KG1 (cell line): ENCODE measurements around the gene C3orf20.
"Not testable (repeated sequence)": the region's sequence is repeated elsewhere in the genome, so short reads cannot be mapped to it uniquely, and the experiment has no call there.

Experiments used
- DNase-seq: peaks from one replicate; lab custom pipeline; 2025; lab: John Stamatoyannopoulos, UW

The C3orf20 gene

DNA sequence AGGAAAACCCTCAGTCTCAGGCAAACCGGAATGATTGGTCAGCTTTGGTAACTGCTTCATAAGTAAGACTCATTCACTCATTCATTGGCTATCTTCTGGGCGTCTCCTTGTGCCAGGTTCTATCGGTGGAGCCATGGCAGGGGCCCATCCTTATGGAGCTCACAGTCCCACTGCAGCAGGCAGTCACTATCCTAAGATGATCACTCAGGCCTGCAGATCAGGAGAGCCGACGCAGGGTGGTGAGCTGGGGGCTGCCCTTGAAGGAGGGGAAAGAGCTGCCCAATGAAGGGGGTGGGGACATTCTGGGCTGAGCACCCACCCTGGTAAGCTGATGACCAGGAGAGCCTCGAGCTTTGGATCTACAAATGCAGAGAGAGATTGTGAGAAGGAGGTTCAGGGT is 123.3 kb downstream of the C3orf20 start:
- no peak for DNase-seq

DNA sequence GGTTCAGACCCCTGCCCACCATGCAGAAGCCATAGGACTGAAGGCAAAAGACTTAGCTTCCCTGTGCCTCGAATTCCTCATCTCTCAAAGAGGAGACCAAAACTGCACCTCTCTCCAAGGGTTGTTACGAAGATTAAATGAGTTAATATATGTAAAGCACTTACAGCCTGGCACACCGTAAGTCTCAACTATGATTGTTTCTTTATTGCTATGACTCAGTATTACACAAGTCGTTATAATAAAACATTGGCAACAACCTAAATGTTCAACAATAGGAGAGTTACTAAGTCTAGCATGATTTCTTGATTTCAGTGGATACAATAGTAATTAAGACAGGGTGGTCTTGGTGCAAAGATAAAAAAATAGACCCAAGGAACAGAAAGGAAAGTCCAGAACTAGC is 124.2 kb downstream of the C3orf20 start:
- DNase-seq = no peak

DNA sequence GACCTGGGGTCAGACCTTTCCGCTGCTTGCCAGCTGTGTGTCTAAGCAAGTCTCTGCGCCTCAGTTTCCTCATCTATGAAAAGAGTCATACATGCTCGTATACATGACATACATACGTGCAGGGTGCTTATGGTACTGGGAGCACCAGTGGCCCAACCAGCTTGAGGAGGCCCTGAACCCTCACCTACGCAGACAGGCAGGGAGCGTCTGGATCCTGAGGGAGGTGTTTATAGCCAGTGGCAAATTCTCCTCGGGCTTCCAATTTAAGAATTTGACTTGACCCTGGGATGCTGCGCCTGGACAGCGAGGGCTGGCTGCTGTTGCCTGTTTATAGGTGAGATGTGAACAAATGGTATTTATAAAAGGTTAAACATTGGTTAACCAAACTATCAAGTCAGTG is 126.1 kb downstream of the C3orf20 start:
- DNase-seq = no peak

DNA sequence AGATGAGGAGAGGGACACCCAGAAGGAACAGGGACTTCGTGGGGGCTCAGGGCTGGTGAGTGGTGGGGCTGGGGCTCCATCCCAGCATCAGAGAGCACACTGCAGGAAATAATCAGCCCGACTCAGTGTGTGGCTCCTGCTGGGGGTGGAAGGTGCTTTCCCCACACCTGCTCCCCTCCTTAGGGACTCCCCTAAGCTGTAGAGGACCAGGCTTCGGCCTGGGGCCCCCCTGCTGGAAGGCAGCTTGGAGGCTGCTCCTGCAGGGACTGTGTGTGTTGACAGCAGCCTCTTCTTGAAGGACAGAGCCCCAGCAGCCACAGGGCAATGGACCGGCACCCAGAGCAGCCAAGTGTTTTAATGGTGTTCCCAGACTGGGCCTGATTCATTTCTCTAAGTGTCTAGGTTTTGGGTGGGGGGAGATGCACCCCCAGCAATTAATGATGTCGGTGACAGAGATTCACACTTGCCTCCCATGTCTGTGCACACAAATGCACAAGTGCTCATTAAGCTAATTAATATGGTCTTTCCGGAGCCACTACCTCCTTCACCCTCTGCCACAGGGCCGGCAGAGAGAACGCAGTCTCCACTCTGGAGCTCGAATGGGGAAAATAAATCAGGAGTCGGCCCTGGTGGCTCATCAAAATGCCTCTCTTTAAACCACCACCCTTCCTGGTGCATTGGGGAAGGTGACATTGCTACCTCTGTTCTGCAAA is 126.9 kb downstream of the C3orf20 start:
- no peak for DNase-seq

DNA sequence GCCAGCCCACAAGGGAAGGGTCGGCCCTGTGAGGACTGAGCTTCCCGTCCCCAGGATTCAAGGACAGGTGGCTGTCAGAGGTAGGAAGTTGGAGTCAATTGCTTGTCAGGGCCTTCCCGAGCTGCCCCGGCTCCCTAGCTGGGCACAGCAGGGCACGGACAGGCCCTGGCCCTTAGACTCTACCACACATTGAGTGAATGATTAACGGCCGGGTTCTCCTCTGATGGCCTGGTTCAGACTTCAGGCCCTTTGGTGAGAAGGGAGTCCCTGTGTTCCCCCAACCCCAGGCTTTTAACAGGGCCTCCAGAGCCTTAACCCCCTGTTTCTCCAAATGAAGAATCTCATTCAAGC is 127.4 kb downstream of the C3orf20 start:
- no peak for DNase-seq

DNA sequence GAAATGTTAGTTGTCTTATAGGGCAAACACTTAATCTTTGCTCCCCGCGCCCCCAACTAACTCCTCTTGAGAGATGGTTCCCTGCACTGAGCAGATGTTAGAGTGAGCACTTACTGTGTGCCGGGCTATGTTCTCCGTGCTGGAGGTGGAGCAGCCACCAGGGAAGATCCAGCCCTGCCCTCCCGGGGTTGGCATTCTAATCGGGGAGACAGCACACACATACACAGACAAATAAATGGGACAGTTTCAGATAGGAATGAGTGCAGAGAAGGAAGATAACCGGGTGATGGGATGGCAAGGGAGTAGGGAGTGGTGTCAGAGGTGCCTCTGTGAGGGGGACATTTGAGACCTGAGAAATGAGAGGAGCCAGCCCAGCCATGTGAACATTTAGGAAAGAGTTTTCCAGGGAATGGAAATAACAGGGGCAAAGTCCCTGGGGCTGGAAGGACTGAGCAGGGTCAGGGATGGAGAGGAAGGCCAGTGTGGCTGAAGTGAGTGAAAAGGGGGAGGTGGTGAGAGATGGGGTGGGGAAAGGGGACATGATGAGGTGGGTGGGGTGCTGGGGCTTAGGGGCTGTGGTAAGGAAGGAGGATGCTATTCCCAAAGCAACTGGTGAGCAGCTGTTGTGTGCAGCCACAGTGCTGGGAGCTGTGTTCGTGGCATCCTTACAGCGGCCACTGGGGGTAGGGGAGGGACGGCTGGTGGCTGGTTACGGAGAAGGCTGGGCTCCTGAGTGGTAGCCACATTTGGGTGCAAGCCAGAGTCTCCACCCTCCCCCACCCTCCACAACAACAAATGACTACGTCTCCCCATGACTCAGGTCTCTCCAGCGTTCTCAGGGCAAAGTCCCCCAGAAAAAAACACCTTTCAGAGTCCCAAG is 128.4 kb downstream of the C3orf20 start:
- no peak for DNase-seq

DNA sequence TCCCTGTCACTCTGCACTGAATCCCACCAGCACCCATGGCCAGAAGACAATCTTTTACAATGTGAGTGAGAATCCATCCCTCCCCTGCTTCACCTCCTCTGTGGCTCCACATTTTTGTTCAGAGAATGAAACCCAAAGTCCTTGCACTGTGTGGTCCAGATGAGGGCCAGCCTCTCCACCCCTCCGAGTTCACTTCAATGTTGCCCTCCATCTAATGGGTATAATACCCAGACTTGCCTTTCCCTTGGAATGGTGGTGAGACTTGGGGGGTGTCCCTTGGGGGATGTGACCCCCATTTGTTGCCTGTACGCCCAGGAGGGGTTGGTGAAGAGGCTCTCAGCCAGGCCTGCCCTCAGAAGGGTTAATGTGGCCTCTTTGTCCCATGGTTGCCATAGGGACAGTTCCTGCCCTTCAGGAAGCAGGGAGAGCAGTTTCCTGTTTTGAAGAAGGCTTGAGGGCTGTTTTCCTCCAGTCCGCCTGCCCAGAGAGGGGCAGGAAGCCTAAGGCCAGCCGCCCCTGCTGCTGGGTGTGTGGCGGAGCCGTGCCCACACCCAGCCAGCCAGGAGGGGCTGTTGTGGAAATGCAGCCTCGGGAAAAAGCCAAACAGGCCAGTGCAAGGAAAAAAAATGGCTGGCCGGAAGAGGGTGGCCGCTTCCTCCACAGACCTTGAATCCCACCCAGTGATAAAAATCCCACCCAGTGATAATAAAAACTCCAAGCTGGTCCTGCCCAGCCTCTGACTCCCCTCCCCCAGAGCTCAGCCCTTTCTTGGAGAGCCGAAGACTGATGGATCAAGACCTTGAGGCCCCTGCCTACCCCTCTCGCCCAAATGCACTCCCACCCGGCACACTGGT is 129.3 kb downstream of the C3orf20 start:
- DNase-seq = no peak

DNA sequence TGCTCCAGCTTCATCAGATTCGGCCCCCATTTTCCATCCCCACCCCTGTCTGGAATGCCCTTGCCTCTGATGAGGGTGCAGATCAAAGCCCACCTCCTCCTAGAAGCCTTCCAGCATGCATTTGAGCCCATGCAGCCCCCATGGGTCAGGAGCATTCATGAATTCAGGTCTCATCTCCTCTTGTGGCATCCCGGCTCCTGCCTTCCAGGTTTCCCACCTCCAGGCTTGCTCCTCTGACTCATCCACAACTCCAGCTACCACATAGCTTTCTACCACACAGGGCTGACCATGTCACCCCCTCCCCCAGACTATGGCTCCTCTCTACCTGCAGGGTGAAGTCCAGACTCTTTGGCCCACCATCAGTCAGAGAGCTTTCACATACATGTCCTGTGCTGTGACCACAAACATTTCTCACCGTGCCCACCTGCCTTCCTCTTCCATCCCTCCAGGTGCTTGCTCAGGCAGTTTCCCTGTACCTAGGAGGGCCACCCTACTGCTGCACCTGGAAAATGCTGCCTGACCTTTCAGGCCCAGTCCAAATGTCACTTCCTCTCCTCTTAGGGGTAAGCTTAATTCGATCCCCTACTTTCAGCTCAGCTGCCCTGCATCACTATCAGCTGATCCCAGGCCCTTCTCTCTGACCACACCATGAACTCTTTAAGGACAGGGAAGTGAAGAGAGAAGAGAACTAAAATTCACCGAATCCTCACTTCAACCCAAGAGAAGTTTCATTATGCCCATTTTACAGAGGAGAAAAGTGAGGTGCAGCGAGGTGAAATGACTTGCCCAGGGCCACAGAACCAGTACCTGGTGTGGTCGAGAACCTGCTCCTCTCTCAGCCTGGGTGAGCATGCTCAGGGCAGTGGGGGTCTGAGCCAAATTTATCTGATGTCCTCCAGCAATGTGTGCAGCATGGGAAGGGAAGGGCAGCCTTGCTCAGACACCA is 130.2 kb downstream of the C3orf20 start:
- no peak for DNase-seq

DNA sequence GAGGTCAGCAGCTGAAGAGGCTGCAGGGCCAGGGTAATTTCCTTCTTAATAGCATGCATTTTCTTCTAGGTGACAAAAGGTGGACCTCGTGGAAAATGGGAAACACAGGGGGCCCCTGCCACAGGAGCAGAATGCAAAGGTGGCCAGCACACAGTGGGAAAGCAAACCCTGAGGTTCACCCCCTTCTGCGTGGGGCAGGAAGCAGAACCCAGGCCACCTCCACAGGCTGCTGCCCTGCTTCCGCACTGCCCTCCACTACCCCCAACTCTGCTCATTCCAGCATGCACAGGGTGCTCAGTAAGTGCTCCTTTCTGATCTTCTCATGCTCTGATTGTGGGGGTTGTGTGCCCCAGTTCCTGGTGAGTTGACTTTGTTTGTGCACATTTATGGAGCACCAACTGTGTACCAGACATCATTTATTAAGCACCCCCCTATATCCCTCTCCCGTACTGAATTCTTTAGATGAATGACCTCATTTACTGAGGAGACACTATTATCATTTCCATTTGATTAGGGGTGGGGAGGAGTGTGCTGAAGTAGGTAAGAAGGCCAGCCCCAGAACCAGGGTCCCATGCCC is 131.1 kb downstream of the C3orf20 start:
- no peak for DNase-seq

DNA sequence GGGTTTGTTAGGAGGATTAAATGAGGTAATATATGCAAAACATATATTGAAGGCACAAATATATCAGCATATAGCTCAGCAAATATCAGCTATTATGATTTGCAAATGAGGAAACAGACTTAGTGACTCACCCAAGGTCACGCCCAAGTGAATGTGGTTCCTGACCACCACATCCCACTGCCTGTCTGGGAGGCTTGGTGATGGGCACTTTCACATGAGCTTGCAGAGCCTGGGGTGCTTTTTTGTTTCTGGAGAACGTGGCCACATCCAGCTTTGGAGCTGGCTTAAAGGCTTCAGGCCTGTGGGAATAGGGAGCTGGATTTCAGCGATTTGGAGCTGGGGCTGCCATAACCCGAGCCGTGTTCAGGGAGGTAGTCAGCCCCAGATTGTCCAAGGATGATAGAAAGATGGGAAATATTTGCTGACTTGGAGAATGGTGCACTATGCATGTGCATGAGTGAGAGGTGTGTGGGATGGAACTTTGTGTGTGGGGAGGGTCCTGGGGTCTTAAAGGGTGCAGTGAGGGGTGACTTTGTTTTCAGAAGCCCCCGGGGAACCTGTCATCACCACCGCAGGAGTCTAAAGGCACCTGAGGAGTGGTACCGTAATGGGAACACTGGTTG is 131.8 kb downstream of the C3orf20 start:
- peak; percentile 23 for DNase-seq

DNA sequence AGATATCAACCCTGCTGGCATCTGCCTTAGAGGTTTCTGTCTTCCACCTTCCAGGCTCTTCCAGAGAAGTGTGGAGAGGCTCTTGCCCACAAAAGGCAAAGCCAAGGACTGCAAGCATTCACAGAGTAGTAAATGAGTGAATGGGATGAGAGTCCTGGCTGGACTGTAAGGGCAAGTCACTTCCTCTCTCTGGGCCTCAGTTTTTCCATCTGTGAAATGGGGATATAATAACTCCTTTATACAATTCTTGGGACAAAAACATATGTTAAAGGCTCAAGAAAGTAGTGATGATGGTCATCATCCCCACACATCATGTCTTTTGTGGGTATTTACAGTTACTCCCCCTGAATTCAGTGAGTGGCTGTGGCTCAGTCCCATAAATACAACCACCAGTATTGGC is 133.1 kb downstream of the C3orf20 start:
- no peak for DNase-seq

DNA sequence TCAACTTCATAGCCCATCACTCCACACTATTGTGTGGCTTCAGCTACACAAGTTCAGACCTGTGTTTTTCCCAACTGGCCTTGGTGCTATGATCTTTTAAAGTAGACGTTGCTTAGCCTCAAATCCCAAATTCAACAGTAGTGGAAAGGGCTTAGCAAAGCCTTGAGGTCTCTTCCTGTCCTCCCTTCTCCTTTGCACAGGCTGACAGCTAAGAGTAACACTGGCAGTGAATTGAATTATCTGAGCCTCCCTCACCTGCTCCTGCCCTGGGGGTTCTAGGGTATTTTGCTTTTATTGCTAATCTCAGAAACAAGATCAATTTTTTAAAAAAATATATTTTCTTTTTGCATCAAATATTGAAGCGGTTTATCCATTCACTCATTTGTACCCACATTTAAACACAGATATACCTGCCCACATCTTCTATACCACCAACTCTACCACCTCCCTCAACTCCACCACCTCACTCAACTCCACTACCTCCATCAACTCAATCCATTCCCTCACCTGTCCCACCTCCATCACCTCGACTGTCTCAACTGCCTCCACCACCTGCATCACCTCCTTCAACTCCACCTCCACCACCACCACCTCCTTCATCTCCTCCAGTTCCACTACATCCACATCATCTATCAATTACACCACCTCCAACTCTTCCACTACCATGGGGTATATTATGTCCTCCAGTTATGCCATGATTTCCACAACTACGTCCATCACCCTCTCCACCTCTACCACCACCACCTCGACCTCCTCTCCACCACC is 133.7 kb downstream of the C3orf20 start:
- no peak for DNase-seq

DNA sequence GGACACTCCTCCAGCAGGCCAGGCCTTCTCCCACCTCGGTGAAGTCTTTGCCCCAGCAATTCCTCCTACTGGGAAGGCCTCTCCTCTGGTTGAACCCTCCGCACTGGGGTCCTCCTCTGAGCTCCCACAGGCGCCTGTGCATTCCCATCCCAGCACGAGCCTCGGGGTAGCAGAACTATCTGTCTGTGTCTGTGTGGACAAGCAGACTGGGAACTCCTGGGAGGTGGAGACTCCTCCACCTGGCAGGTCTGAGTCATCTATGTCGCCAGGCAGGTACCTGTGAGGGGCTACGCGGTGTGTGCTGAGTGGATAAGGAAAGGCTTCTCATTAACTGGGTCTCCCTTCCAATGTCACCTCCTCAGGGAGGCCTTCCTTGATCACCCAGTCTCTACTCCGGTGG is 134.7 kb downstream of the C3orf20 start:
- DNase-seq = not testable (repeated sequence)

DNA sequence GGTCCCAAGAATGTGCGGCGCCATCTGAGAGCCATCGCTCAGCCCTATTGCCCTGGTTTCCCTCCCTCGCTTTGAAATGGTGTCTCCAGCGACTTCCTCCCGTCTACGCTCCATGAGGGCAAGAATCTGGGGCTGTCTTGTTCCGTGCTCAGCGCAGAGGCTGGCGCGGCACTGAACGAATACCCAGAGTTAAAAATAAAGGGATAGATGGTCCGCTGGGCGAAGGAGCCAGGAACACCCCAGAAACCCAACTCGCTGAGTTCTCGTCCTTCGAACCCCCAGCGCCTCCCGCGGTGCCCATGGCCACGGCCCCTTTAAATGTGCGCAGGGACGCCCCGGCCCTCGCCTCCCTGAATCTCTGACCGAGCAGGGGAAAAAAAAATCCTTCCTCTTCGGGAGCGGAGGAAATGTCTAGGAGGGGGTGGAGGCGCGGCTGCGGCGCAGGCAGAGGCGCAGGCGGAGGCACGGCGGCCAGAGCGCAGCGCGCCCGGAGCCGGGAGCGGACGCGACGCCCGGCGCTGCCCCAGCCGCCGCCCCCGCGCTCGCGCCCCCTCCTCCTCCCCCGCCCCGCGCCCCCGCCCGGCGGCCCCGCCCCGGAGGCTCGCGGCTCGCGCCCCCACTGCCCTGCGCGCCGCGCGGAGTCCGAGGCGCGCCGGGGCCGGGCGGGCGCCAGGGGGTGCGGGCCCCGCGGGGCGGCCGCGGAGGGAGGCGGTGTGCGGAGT is 135.3 kb downstream of the C3orf20 start:
- no peak for DNase-seq

DNA sequence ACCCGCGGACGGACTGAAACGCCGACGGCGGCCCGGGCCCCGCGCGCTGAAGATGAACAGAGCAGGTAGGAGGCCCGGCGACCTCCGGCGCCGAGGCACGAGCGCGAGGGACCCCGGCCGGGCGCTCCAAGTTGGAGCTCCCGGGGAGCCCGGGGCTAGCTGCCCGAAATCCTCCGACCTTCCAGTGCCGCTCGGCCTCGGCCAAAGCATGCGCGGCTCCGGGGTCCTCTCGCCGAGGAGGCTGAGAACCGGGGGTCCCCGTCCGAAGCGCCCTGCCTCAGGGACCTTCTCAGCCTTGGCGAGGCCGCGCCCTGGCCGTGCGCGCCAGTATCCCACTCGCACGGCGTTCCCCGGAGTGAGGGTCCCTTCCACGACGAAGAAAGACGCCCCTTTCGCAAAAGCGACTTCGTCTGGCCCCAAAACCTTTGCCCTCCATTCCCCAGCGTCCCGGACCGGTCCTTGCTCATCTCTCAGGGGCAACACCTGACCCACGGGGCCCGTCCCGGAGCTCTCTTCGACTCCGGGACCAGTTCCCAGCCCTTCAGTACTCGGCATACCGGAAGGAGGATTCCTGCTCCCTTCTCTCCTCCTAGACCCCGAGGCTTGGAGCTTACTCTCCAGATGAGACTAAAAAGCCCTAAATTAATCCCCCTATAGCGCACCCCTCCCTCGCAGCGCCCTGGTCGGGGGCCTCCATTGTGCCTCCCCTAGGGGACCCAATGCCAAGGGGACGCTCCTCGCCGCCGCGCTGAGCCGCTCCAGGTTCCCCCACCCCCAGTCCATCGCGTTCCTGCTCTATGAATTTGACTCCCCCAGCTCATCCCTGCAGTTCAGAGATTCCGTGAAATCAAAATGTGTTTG is 136.1 kb downstream of the C3orf20 start:
- no peak for DNase-seq

DNA sequence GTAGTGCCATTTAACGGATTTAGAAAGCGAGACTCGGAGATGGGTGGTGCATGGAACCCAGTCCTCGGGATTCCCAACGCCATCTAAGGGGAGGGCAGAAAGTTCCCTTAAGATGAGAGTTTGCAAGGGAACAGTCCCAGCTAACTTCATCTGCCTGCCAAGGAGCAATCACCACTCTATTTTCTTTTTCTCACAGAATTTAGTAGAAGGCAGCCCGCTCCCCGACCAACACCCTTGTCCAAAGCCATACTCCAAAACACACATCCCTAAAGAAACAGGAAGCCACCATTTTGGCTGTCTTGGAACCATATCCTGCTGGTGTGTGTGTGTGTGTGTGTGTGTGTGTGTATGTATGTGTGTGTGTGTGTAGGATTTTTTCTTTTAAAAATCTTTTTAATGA is 136.7 kb downstream of the C3orf20 start:
- no peak for DNase-seq

DNA sequence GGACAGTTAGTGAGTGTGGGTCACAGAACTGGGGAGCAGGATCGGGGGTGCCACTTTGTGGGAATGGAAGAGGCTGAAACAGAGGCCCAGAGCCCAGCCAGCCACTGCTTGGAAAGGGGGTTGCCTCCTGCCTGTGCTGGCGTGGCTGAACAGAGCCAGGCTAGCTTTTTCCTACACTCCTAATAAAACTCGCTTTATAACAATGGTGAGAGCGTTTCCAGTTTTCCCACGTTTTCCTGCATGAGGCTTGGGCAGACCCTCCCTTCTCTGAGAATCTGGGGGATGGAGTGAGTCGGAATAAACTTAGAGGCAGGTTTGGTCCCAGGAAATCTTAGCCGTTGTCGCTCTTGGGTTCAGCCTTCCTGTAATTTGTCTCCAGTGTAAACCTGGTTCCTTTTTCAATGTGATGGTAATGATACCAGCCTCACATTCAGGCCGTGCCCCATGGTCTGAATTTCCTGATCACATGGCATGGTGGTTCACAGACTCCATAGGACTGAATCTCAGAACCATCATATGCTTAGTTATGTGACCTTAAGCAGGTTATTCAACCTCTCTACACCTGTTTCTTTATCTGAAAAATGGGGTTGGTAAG is 137.4 kb downstream of the C3orf20 start:
- DNase-seq = no peak

DNA sequence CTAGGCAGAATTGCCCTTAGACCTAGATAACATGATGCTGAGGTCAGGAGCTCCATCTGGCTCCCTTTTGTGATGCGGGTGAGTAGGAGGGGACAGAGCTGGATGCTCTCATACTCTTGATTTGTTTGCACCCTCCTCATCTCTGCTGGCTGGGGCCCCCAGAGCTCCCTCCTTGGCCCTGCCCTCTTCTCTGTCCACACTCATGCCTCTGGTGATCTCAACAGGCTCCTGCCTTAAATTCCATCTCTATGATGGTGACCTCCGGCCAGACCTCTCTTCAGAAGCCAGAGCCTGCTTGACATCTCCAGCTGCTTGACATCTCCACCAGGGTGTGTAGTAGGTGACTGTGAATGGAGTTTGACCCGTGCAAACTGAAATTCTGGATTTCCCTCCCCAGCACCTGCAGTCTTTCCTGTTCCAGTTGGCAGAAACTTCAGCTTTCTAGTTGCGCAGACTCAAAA is 139.5 kb downstream of the C3orf20 start:
- DNase-seq = no peak
